Stimulated activated CD8-positive, alpha-beta memory T cell treated with anti-CD3 and anti-CD28 coated beads, Interleukin-12 subunit alpha, Interleukin-12 subunit beta, amount 100 ng/mL, for 4 hours (primary cell): ENCODE measurements around the gene MORF4L1.
"Not testable (repeated sequence)": the region's sequence is repeated elsewhere in the genome, so short reads cannot be mapped to it uniquely, and the experiment has no call there.

Source experiments
- DNase-seq: peaks from one replicate; pipeline ENCODE4 v3.0.0-alpha.2; 2020; ENCODE audit warnings: low read depth

MORF4L1 gene

DNA sequence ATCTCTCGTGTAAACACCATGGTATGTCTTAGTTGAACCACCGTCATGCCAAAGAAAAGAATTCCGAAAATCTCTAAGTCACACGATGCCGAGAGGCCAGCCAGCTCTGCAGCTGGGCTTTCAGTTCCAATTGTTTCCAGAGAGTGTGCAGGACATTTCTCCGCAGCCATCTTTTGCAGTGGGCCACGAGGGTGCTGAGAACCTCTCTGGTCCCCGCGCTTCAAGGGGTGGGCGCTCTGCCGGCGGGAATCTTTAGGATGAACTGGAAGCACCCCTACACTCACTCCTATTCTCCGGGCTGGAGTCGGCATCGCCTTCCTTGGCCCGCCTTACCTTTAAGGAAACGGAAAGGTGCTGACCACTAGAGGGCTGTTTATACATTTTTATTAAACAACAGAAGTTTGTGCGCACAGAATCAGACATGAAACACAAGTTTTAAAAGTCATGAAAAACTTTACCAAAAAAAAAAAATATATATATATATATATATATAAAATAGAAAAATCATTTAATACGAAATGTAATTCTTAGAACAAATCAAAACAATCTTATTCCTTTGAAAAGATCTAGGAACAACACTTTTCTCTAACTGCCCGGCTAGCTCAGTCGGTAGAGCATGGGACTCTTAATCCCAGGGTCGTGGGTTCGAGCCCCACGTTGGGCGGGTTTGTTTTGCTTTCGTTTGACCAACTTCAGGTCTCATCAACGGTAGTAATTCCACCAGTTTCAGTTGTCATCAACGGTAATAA, 12.5 kb upstream of the MORF4L1 start:
- DNase-seq, result peak; percentile 42

GRCh38 chr15:78865585-78865984, 7.1 kb upstream of the MORF4L1 start:
- not testable (repeated sequence) for DNase-seq

DNA sequence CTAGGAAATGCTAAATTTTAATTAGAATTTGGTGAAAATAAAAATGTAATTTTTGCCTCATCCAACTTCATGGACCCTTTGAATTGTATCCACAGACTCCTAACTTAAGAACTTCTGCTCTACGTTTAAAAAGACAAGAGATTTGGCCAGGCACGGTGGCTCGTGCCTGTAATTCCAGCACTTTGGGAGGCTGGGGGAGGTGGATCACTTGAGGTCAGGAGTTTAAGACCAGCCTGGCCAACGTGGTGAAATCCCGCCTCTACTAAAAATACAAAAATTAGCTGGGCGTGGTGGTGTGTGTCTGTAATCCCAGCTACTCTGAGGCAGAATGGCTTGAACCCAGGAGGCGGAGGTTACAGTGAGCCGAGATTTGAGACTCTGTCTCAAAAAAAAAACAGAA, 6.7 kb upstream of the MORF4L1 start:
- not testable (repeated sequence) for DNase-seq

DNA sequence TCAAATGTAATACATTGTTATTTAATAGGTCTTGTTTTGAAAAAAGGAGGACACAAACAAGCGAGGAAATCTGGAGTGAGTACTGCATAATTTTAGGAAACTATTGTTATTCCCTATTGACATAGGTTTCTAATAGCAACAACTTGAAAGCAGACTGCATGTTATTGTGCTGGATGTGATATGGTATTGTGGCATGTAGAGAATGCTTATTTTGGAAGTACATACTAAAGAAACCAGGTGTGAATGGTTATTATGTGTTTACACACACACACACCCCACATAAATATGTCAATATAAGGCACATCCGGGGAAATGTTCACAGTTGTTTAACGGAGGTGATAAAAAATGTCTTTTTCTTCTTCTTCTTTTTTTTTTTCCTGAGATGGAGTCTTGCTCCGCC, 5.9 kb upstream of the MORF4L1 start:
- no peak for DNase-seq

- no peak for DNase-seq
Measured at GRCh38 chr15:78868366-78868765, 4.3 kb upstream of the MORF4L1 start.

DNA sequence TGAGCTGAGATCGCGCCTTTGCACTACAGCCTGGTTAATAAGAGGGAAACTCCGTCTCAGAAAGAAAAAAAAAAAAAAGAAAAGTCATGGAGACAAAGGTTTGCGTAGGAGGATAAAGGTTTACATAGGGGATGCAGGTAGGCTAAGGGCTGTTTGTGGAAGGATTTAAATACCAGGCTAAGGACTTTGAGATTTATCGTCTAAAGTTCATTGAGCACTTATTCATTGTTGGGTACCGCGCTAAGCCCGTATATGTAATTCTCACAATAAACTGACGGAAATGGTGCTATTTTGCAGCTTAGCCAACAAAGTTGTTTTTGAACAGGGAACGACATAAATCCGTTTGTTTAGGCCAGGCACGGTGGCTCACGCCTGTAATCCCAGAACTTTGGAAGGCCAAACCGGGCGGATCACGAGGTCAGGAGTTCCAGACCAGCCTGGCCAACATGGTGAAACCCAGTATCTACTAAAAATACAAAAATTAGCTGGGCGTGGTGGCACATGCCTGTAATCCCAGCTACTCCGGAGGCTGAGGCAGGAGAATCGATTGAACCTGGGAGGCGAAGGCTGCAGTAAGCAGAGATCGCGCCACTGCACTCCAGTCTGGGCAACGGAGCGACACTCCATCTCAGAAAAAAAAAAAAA, 1.1 kb upstream of the MORF4L1 start:
- DNase-seq, result not testable (repeated sequence)

- peak; percentile 82 for DNase-seq
Measured at GRCh38 chr15:78872972-78873792, 492 bp downstream of the MORF4L1 start.

DNA sequence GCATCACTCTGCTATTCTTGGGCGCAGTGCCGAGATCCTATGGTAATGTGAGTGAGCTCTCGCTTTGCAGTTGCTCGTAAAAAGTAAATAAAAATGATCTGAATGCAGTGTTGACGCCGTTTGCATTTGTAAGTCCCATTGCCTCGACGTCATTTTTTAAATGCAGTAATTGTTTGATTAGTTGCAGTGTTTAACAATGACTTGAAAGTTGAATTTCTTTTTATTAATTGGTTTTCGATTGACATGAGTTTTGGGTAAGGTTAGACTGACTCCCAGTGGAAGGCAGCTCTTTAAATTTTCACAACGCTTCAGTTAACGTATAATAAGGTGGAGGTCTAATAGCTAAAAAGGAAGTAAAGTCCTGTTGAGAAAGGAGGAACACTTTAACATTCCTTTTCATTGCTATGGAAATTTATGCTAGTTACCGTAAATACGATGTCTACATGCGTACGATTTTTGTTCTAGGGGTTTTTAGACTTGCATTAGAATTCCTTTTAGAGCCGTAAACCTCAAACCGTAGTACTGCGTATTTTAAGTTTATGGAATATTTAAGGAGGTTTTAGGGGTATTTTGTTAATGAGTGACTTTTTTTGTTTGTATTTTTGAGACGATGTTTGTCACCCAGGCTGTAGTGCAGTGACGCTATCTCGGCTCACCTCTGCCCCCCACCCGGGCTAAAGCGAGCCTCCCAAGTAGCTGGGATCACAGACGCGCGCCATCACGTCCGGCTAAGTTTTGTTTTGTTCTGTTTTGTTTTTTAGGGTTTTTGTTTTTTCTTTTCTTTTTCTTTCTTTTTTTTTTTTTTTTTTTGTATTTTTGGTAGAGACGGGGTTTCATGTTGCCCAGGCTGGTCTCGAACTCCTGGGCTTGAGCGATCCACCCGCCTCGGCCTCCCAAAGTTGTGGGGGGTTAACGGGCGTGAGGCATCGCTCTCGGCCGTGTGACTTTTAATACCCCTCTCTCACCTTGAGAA, 1.4 kb downstream of the MORF4L1 start:
- DNase-seq, result no peak

DNA sequence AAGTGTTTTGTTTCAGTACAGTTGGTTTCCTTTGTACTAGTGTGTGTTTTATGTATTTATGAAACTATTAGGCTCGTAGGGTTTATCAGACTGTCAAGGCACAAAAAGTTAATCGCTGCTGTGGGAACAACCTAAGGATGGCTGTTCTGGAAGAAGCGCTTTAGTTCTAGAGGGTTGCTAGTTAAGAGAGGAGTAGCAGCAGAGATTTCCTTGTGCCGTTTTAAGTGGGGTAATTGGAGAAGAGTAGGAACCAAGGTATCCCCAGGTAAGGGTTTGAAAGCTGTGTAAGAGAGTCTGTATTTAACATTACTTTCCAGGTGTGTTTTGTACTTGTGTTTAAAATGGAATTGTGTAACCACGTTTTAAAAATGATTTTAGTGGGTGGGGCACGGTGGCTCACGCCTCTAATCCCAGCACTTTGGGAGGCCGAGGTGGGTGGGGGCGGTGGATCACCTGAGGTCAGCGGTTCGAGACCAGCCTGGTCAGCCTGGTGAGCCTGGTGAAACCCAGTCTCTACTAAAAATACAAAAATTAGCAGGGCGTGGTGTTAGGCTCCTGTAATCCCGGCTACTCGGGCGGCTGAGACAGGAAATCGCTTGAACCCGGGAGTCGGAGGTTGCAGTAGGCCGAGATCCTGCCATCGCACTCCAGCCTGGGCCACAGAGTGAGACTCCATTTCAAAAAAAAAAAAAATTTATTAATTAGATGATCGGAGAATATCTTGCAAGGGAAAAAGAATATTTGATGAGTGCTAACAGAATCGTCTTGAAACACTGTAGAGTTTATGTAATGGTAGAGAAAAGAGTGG, 2.6 kb downstream of the MORF4L1 start:
- no peak for DNase-seq

- DNase-seq, result not testable (repeated sequence)
Measured at GRCh38 chr15:78876954-78877353, 4.3 kb downstream of the MORF4L1 start.

- DNase-seq, result no peak
Measured at GRCh38 chr15:78878356-78878755, 5.7 kb downstream of the MORF4L1 start.

GRCh38 chr15:78879517-78880241, 7.0 kb downstream of the MORF4L1 start:
- DNase-seq, result no peak

- DNase-seq, result no peak
Measured at GRCh38 chr15:78880242-78880533, 7.5 kb downstream of the MORF4L1 start.

GRCh38 chr15:78880813-78881212, 8.1 kb downstream of the MORF4L1 start:
- no peak for DNase-seq

GRCh38 chr15:78881681-78882080, 9.0 kb downstream of the MORF4L1 start:
- DNase-seq, result no peak

- no peak for DNase-seq
Measured at GRCh38 chr15:78889000-78889399, 16.3 kb downstream of the MORF4L1 start.

GRCh38 chr15:78893538-78893937, 20.8 kb downstream of the MORF4L1 start:
- no peak for DNase-seq

- DNase-seq, result no peak
Measured at GRCh38 chr15:78895471-78895870, 22.8 kb downstream of the MORF4L1 start.

GRCh38 chr15:78898540-78898939, 25.9 kb downstream of the MORF4L1 start:
- DNase-seq, result no peak

DNA sequence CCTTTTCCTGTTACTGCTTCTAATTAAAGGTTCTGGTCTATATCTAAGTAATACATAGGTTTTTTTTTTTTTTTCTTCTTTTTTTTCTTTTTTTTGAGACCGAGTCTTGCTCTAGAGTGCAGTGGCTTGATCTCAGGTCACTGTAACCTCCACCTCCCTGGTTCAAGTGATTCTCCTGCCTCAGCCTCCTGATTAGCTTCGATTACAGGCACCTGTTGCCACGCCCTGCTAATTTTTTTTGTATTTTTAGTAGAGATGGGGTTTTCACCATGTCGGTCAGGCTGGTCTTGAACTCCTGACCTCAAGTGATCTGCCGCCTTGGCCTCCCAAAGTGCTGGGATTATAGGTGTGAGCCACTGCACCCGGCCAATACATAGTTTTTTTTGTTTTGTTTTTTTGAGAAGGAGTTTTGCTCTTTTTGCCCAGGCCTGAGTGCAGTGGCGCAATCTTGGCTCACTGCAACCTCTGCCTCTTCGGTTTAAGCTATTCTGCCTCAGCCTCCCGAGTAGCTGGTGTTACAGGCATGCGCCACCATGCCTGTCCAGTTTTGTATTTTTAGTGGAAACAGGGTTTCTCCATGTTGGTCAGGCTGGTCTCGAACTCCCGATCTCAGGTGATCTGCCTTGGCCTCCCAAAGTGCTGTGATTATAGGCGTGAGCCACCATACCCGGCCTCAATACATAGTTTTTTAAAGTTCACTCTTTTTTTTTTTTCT, 28.3 kb downstream of the MORF4L1 start:
- DNase-seq, result not testable (repeated sequence)
